ENCODE results near the gene NETO1.

The NETO1 gene

GRCh38 chr18:72867746-72868584, at the start of gene NETO1:
TSS of gene NETO1 (minus strand) at chr18:72867987. CDS start at chr18:72867291, 696 bp downstream.
- FAIRE-seq (no peak), DNase-seq (ENCODE audit: insufficient read length, low spot score) (no peak)
- TF ChIP-seq POLR2A (IDR thresholded peaks at IDR 0.05; ENCODE audit: low read depth, low read length) = no peak

GRCh38 chr18:72910045-72910444, 42.3 kb upstream of the NETO1 start:
- DNase-seq (ENCODE audit: insufficient read length, low spot score) (no peak), FAIRE-seq (no peak)
- TF ChIP-seq POLR2A (IDR thresholded peaks at IDR 0.05; ENCODE audit: low read depth, low read length) = no peak

GRCh38 chr18:72908181-72908580, 40.4 kb upstream of the NETO1 start:
- DNase-seq (ENCODE audit: insufficient read length, low spot score) = no peak
- no peak for TF ChIP-seq POLR2A (IDR thresholded peaks at IDR 0.05; ENCODE audit: low read depth, low read length)
- FAIRE-seq = no peak

DNA sequence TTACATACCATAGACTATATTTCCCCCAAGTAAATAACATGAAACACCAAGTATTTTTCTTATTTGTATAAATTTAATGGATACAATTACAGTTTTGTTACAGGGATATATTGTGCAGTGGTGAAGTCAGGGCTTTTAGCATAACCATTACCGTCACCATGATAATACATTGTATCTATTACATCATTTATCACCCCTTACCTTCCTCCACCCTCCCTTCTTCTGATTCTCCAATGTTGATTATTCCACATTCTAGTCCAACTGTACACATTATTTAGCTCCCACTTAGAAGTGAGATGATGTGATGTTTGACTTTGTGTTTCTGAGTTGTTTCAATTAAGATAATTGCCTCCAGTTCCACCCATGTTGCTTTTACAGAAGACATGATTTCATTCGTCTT, 35.2 kb upstream of the NETO1 start:
- FAIRE-seq (no peak), DNase-seq (ENCODE audit: insufficient read length, low spot score) (no peak)
- TF ChIP-seq POLR2A (IDR thresholded peaks at IDR 0.05; ENCODE audit: low read depth, low read length) = no peak

DNA sequence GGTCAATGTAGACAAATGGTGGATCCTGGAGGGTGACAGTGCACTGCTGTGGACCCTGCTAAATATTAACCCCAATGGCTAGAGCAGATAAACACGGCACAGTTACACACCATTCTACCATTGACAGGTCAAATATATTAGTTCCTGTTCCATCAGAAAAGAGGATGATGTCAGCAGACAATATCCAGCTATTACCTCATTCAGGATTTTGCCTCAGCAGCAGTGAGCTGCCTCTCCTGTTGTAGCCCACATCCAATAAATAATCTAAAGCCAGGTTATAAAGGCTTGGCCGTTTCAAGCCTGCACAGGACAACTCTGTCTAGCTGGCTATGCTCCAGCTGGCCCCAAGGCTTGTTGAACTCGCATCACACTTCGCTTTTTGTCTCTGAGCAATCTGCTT, 31.6 kb upstream of the NETO1 start:
- TF ChIP-seq POLR2A (IDR thresholded peaks at IDR 0.05; ENCODE audit: low read depth, low read length) = no peak
- DNase-seq (ENCODE audit: insufficient read length, low spot score) = no peak
- no peak for FAIRE-seq

GRCh38 chr18:72898870-72899269, 31.1 kb upstream of the NETO1 start:
- no peak for FAIRE-seq
- no peak for DNase-seq (ENCODE audit: insufficient read length, low spot score)
- TF ChIP-seq POLR2A (IDR thresholded peaks at IDR 0.05; ENCODE audit: low read depth, low read length) = no peak

DNA sequence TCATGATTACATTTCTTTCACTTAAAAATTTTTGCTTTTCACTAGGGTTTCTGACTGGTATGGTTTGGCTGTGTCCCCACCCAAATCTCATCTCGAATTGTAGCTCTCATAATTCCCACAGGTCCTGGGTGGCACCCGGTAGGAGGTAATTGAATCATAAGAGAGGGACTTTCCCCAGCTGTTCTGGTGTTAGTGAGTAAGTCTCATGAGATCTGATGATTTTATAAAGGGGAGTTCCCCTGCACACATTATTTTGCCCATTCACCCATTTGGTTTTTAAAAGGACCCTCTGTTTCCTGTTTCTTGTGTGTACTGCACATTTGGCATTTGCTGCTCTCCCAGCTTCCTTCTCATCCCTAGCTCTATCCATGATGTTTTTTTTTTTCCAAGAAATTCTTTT, 27.8 kb upstream of the NETO1 start:
- no peak for TF ChIP-seq POLR2A (IDR thresholded peaks at IDR 0.05; ENCODE audit: low read depth, low read length)
- no peak for DNase-seq (ENCODE audit: insufficient read length, low spot score)
- FAIRE-seq = no peak

DNA sequence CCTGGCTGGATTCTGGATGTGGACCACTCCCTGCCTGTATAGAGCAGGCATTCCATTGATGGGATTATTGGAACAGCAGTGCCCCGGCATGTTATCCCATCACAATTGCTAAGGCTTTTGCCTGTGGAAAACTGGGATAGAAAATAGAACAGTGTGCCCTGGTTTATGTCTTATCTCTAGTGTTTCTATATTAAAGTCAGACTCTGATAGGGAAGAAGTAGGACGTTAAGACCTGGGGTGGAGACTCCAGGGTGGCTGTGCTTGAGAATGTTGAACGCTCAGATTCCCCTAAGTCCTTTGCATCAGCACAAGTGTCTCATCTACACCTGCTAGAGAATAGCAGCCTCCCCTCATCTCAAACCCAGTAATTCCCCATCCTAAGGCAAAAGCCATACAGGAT, 10.8 kb upstream of the NETO1 start:
- no peak for TF ChIP-seq POLR2A (IDR thresholded peaks at IDR 0.05; ENCODE audit: low read depth, low read length)
- FAIRE-seq (no peak), DNase-seq (ENCODE audit: insufficient read length, low spot score) (no peak)

GRCh38 chr18:72878143-72878542, 10.4 kb upstream of the NETO1 start:
- FAIRE-seq = no peak

GRCh38 chr18:72871091-72871490, 3.3 kb upstream of the NETO1 start:
- TF ChIP-seq POLR2A (IDR thresholded peaks at IDR 0.05; ENCODE audit: low read depth, low read length) = no peak
- no peak for DNase-seq (ENCODE audit: insufficient read length, low spot score)
- FAIRE-seq = no peak

More at GRCh38 chr18:72878143-72878542, 10.4 kb upstream of the NETO1 start:
- DNase-seq (ENCODE audit: insufficient read length, low spot score) = no peak
- no peak for TF ChIP-seq POLR2A (IDR thresholded peaks at IDR 0.05; ENCODE audit: low read depth, low read length)

DNA sequence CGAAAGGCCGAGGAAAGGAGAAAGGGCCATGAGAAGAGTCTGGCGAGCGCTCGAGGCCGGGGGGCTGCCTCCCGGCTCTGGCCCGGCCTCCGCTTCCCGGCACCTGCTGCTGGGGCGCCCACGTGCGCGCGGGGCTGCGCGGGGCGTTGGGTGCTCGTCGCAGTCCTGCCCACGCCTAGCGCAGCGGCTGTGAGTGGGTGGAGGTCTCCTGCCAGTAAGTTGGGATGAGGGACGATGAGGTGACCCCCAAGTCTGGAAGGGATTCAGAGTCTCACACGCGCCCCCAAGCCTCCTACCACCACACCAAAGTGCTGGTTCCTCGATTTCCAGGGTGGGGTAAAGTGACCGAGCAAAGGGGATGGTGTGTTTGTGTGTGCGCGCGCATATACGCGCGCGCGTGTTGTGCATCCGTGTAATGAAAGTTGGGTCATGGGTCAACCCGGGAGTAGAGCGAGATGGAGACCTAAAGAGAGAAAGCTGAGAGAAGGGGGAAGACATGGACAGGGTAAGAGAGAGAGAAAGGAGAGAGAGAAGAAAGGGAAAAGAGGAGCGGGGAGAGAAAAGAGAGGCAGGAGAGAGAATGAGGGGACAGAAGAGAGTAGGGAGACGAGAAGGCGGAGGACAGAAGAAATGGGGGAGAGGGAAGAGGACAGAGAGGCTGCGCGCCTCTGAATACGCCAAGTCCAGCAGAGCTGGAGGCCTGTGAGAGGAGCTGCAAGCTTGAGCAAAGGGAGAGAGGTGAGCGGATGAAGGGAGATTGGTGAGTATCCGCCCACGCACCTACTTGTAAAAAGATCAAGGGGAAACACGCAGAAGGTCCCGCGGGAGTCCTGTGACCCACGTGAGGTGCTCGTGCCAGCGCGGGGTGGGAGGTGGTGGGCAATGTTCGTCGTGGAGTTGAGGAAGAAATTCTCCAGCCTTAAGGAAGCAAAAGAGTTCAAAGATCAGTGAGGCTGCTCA, 1.7 kb upstream of the NETO1 start:
- no peak for FAIRE-seq

GRCh38 chr18:72868585-72869225, 918 bp upstream of the NETO1 start:
- no peak for TF ChIP-seq POLR2A (IDR thresholded peaks at IDR 0.05; ENCODE audit: low read depth, low read length)
- FAIRE-seq = no peak
- DNase-seq (ENCODE audit: insufficient read length, low spot score) = no peak

More for the DNA sequence above, 1.7 kb upstream of the NETO1 start:
- no peak for DNase-seq (ENCODE audit: insufficient read length, low spot score)
- TF ChIP-seq POLR2A (IDR thresholded peaks at IDR 0.05; ENCODE audit: low read depth, low read length) = no peak

- FAIRE-seq = no peak
Observed at GRCh38 chr18:72866901-72867745, 664 bp downstream of the NETO1 start.

More at GRCh38 chr18:72866901-72867745, 664 bp downstream of the NETO1 start:
- DNase-seq (ENCODE audit: insufficient read length, low spot score) = no peak
- no peak for TF ChIP-seq POLR2A (IDR thresholded peaks at IDR 0.05; ENCODE audit: low read depth, low read length)

Measured in H54 (cell line).